Fibroblast of lung (primary cell): ENCODE results near the gene SCN5A.

Experiments used
- EZH2 ChIP-seq: IDR thresholded peaks from 2 replicates; pipeline ENCODE4 v1.5.1; 2012; ENCODE audit warnings: low read length, control low read depth, mild to moderate bottlenecking; ENCODE audit errors: missing control alignments
- TF ChIP-seq, protein P1 (sequence below), 2 donors: IDR thresholded peaks in 1 of 2; conservative IDR thresholded peaks in 1 of 2; 1 replicate in 1 of 2; 2 replicates in 1 of 2; pipeline ENCODE4 v1.5.1; 2011 to 2012; ENCODE audit warnings: low read length in 2 of 2, control low read depth in 1 of 2, inconsistent platforms in 1 of 2, low read depth in 1 of 2, mild to moderate bottlenecking in 1 of 2

DNA sequence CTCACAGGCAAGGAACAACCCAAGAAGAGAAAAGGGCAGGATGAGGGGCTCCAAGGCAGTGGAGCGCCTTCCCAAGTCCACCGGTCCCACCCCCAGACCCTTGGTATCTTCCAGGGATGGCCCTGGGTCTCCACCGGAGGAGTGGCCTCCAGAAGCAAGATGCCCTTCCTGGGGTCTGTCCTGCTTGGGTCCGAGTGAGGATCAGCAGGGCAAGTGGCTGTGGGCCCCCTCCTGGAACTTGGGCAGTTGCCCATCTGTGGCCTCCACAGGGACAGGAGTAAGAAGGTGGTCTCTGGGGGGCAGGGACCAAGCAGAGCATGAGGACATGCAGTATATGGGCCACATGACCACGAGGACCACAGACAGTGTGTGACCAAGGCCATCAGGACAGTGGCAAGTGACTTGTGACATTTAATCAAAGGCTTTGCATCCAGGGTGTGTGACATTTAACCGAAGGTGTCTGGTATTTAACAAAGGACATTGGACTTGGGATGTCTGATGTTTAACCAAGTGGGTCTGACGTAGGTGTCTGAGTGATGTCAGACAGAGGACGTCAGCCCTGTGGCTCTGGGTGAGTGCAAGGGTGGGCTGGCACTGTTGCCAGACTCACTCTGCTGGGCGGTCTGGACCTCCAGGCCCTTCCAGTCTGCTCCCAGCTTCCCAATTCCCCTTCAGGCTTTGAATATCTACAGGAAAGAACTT lies 34.7 kb downstream of the SCN5A start:
- TF ChIP-seq, protein P1, sequence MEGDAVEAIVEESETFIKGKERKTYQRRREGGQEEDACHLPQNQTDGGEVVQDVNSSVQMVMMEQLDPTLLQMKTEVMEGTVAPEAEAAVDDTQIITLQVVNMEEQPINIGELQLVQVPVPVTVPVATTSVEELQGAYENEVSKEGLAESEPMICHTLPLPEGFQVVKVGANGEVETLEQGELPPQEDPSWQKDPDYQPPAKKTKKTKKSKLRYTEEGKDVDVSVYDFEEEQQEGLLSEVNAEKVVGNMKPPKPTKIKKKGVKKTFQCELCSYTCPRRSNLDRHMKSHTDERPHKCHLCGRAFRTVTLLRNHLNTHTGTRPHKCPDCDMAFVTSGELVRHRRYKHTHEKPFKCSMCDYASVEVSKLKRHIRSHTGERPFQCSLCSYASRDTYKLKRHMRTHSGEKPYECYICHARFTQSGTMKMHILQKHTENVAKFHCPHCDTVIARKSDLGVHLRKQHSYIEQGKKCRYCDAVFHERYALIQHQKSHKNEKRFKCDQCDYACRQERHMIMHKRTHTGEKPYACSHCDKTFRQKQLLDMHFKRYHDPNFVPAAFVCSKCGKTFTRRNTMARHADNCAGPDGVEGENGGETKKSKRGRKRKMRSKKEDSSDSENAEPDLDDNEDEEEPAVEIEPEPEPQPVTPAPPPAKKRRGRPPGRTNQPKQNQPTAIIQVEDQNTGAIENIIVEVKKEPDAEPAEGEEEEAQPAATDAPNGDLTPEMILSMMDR (conservative IDR thresholded peaks at IDR 0.05 in 1 of 2, IDR thresholded peaks at IDR 0.05 in 1 of 2; ENCODE audit: low read depth in 1 of 2, low read length in 2 of 2), result no peak
- TF ChIP-seq EZH2, result no peak
